WTC11 (cell line): Measurements from ENCODE around the gene CCND1. TPM values are rescaled to one million over a fixed set of nuclear protein-coding genes. Genes with fewer than 3 reads are reported as not detected.

Experiments used
- ATF2 ChIP-seq: sonication (generic); formaldehyde crosslinking; IDR thresholded peaks from 2 replicates; pipeline ENCODE4 v1.8.1; 2022; ENCODE audit warnings: low read depth, missing genetic modification reagents, borderline replicate concordance
- CREM ChIP-seq: sonication (generic); formaldehyde crosslinking; IDR thresholded peaks from 2 replicates; pipeline ENCODE4 v1.8.1; 2022; ENCODE audit warnings: mild to moderate bottlenecking, missing genetic modification reagents, moderate library complexity
- EMX1 ChIP-seq: fragments of 250-450 bp; sonication (Bioruptor Pico); IDR thresholded peaks from 2 replicates; pipeline ENCODE4 v1.8.0; 2021; ENCODE audit warnings: mild to moderate bottlenecking
- ESRRA ChIP-seq: sonication (generic); formaldehyde crosslinking; IDR thresholded peaks from 2 replicates; pipeline ENCODE4 v1.8.1; 2022; ENCODE audit warnings: mild to moderate bottlenecking, missing genetic modification reagents, borderline replicate concordance
- ETV6 ChIP-seq: sonication (generic); formaldehyde crosslinking; IDR thresholded peaks from 2 replicates; pipeline ENCODE4 v1.8.1; 2022; ENCODE audit warnings: mild to moderate bottlenecking, missing genetic modification reagents
- FOXJ3 ChIP-seq: sonication (generic); formaldehyde crosslinking; IDR thresholded peaks from 2 replicates; pipeline ENCODE4 v1.9.0; 2021; ENCODE audit warnings: missing genetic modification reagents, mild to moderate bottlenecking, borderline replicate concordance
- FOXK1 ChIP-seq: sonication (generic); formaldehyde crosslinking; IDR thresholded peaks from 2 replicates; pipeline ENCODE4 v1.8.0; 2022; ENCODE audit warnings: mild to moderate bottlenecking, moderate library complexity, missing genetic modification reagents
- FOXP1 ChIP-seq: sonication (generic); formaldehyde crosslinking; IDR thresholded peaks from 2 replicates; pipeline ENCODE4 v1.8.0; 2022; ENCODE audit warnings: missing genetic modification reagents, mild to moderate bottlenecking, moderate library complexity, borderline replicate concordance
- GABPB1 ChIP-seq: sonication (generic); formaldehyde crosslinking; IDR thresholded peaks from 2 replicates; pipeline ENCODE4 v1.8.1; 2023; ENCODE audit warnings: mild to moderate bottlenecking, missing genetic modification reagents
- GTF2I ChIP-seq: fragments of 250-450 bp; sonication (Bioruptor Pico); conservative IDR thresholded peaks from 2 replicates; pipeline ENCODE4 v1.4.0; 2021; ENCODE audit warnings: mild to moderate bottlenecking
- MYBL2 ChIP-seq: sonication (generic); formaldehyde crosslinking; IDR thresholded peaks from 2 replicates; pipeline ENCODE4 v1.8.1; 2023; ENCODE audit warnings: mild to moderate bottlenecking, moderate library complexity, missing genetic modification reagents
- NFE2L1 ChIP-seq: sonication (generic); formaldehyde crosslinking; IDR thresholded peaks from 2 replicates; pipeline ENCODE4 v1.8.1; 2023; ENCODE audit warnings: missing genetic modification reagents
- SMAD3 ChIP-seq: sonication (generic); formaldehyde crosslinking; IDR thresholded peaks from 2 replicates; pipeline ENCODE4 v1.8.0; 2022; ENCODE audit warnings: missing genetic modification reagents, mild to moderate bottlenecking, borderline replicate concordance
- TEAD1 ChIP-seq: sonication (generic); formaldehyde crosslinking; IDR thresholded peaks from 2 replicates; pipeline ENCODE4 v1.8.0; 2022; ENCODE audit warnings: mild to moderate bottlenecking, missing genetic modification reagents
- TP53 ChIP-seq: sonication (generic); formaldehyde crosslinking; IDR thresholded peaks from 2 replicates; pipeline ENCODE4 v1.8.1; 2023; ENCODE audit warnings: mild to moderate bottlenecking, missing genetic modification reagents
- USF1 ChIP-seq: sonication (generic); formaldehyde crosslinking; IDR thresholded peaks from 2 replicates; pipeline ENCODE4 v1.8.0; 2022; ENCODE audit warnings: mild to moderate bottlenecking, missing genetic modification reagents
- USF2 ChIP-seq: sonication (generic); formaldehyde crosslinking; IDR thresholded peaks from 2 replicates; pipeline ENCODE4 v1.8.1; 2023; ENCODE audit warnings: mild to moderate bottlenecking, missing genetic modification reagents, moderate library complexity
- ZNF232 ChIP-seq: sonication (generic); formaldehyde crosslinking; IDR thresholded peaks from 2 replicates; pipeline ENCODE4 v1.8.0; 2022; ENCODE audit warnings: mild to moderate bottlenecking, missing genetic modification reagents
- ZNF317 ChIP-seq: sonication (generic); formaldehyde crosslinking; IDR thresholded peaks from 2 replicates; pipeline ENCODE4 v1.8.1; 2023; ENCODE audit warnings: low read depth, mild to moderate bottlenecking, moderate library complexity, missing genetic modification reagents, borderline replicate concordance
- ZNF423 ChIP-seq: fragments of 250-450 bp; sonication (Bioruptor Pico); IDR thresholded peaks from 2 replicates; pipeline ENCODE4 v2.1.2; 2022; ENCODE audit warnings: mild to moderate bottlenecking, moderate library complexity
- ZSCAN18 ChIP-seq: fragments of 250-450 bp; sonication (Bioruptor Pico); IDR thresholded peaks from 2 replicates; pipeline ENCODE4 v2.1.2; 2022; ENCODE audit warnings: mild to moderate bottlenecking, moderate library complexity
- total RNA-seq: library from RNA; stranded (reverse); gene quantifications from 3 replicates; pipeline ENCODE4 v1.2.3, GENCODE V29; 2021
- TF ChIP-seq, protein P1 (sequence below): sonication (generic); formaldehyde crosslinking; IDR thresholded peaks from 2 replicates; pipeline ENCODE4 v1.8.0; 2023; ENCODE audit warnings: missing genetic modification reagents, mild to moderate bottlenecking, borderline replicate concordance
- TF ChIP-seq, protein P2 (sequence below): sonication (generic); formaldehyde crosslinking; IDR thresholded peaks from 2 replicates; pipeline ENCODE4 v1.8.1; 2023; ENCODE audit warnings: mild to moderate bottlenecking, missing genetic modification reagents
- TF ChIP-seq, protein P3 (sequence below): fragments of 250-450 bp; sonication (Bioruptor Pico); conservative IDR thresholded peaks from 2 replicates; pipeline ENCODE4 v1.9.0; 2021; ENCODE audit warnings: mild to moderate bottlenecking

CCND1 gene
- total RNA-seq, 1 experiment from 2014 or later: 212 TPM

GRCh38 chr11:69700278-69701140 lies 59.6 kb downstream of the CCND1 start (continued):
- TF ChIP-seq, protein P1, sequence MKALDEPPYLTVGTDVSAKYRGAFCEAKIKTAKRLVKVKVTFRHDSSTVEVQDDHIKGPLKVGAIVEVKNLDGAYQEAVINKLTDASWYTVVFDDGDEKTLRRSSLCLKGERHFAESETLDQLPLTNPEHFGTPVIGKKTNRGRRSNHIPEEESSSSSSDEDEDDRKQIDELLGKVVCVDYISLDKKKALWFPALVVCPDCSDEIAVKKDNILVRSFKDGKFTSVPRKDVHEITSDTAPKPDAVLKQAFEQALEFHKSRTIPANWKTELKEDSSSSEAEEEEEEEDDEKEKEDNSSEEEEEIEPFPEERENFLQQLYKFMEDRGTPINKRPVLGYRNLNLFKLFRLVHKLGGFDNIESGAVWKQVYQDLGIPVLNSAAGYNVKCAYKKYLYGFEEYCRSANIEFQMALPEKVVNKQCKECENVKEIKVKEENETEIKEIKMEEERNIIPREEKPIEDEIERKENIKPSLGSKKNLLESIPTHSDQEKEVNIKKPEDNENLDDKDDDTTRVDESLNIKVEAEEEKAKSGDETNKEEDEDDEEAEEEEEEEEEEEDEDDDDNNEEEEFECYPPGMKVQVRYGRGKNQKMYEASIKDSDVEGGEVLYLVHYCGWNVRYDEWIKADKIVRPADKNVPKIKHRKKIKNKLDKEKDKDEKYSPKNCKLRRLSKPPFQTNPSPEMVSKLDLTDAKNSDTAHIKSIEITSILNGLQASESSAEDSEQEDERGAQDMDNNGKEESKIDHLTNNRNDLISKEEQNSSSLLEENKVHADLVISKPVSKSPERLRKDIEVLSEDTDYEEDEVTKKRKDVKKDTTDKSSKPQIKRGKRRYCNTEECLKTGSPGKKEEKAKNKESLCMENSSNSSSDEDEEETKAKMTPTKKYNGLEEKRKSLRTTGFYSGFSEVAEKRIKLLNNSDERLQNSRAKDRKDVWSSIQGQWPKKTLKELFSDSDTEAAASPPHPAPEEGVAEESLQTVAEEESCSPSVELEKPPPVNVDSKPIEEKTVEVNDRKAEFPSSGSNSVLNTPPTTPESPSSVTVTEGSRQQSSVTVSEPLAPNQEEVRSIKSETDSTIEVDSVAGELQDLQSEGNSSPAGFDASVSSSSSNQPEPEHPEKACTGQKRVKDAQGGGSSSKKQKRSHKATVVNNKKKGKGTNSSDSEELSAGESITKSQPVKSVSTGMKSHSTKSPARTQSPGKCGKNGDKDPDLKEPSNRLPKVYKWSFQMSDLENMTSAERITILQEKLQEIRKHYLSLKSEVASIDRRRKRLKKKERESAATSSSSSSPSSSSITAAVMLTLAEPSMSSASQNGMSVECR (CRISPR knock-in tag): no peak
- TF ChIP-seq EMX1 (no peak), TP53 (CRISPR knock-in tag) (no peak), SMAD3 (CRISPR knock-in tag) (peak; percentile 49; the same call in 1 of the 2 replicates), ETV6 (CRISPR knock-in tag) (peak; percentile 76; the same call in 1 of the 2 replicates), MYBL2 (CRISPR knock-in tag) (0 out of 2 replicates have a peak, but pooled peaks have one; percentile 51), ESRRA (CRISPR knock-in tag) (no peak), FOXP1 (CRISPR knock-in tag) (peak; percentile 79), FOXK1 (CRISPR knock-in tag) (peak; percentile 77), CREM (CRISPR knock-in tag) (0 out of 2 replicates have a peak, but pooled peaks have one; percentile 34), ZNF232 (no peak), TEAD1 (CRISPR knock-in tag) (peak; percentile 55; the same call in 1 of the 2 replicates), ZNF317 (no peak), FOXJ3 (CRISPR knock-in tag) (no peak), NFE2L1 (CRISPR knock-in tag) (0 out of 2 replicates have a peak, but pooled peaks have one; percentile 51), GTF2I (CRISPR knock-in tag) (no peak), USF2 (CRISPR knock-in tag) (no peak), ZSCAN18 (CRISPR knock-in tag) (no peak), ZNF423 (CRISPR knock-in tag) (peak; percentile 76), USF1 (no peak), ATF2 (CRISPR knock-in tag) (no peak), GABPB1 (0 out of 2 replicates have a peak, but pooled peaks have one; percentile 15)
- TF ChIP-seq, protein P2, sequence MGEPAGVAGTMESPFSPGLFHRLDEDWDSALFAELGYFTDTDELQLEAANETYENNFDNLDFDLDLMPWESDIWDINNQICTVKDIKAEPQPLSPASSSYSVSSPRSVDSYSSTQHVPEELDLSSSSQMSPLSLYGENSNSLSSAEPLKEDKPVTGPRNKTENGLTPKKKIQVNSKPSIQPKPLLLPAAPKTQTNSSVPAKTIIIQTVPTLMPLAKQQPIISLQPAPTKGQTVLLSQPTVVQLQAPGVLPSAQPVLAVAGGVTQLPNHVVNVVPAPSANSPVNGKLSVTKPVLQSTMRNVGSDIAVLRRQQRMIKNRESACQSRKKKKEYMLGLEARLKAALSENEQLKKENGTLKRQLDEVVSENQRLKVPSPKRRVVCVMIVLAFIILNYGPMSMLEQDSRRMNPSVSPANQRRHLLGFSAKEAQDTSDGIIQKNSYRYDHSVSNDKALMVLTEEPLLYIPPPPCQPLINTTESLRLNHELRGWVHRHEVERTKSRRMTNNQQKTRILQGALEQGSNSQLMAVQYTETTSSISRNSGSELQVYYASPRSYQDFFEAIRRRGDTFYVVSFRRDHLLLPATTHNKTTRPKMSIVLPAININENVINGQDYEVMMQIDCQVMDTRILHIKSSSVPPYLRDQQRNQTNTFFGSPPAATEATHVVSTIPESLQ: no peak
- TF ChIP-seq, protein P3, sequence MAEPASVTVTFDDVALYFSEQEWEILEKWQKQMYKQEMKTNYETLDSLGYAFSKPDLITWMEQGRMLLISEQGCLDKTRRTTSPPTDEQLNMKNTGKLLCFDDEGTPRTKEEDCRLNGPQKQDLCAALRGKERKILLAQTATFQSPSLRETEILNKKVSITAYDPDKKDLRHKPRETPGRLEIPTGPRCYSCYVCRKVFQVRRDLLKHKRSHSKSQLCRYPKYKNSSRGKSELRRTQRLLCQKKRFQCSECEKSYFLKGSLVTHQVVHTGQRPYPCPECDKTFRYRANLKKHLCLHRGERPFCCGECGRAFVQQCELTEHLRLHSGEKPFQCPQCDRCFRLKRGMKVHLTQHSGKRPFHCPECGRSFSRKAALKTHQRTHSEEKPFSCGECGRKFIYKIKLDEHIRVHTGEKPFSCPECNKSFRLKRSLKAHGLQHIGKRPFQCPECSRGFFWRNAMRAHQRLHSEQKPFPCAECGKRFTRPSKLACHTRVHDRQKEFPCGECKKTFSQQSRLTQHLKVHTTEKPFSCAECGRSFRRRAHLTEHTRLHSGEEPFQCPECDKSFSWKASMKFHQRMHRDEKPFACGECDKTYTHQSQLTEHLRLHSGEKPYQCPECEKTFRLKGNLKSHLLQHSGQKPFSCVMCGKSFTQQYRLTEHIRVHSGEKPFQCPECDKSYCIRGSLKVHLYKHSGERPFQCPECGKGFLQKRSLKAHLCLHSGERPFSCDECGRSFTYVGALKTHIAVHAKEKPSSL: no peak
